Inferior parietal cortex (tissue), 1 donor: ENCODE data around the gene FBXO48.
"Not testable (repeated sequence)": the region's sequence is repeated elsewhere in the genome, so short reads cannot be mapped to it uniquely, and the experiment has no call there.

Source experiments
- DNase-seq: peaks from one replicate; pipeline ENCODE4 v3.0.0-alpha.2; 2016; ENCODE audit errors: extremely low spot score

The FBXO48 gene

DNA sequence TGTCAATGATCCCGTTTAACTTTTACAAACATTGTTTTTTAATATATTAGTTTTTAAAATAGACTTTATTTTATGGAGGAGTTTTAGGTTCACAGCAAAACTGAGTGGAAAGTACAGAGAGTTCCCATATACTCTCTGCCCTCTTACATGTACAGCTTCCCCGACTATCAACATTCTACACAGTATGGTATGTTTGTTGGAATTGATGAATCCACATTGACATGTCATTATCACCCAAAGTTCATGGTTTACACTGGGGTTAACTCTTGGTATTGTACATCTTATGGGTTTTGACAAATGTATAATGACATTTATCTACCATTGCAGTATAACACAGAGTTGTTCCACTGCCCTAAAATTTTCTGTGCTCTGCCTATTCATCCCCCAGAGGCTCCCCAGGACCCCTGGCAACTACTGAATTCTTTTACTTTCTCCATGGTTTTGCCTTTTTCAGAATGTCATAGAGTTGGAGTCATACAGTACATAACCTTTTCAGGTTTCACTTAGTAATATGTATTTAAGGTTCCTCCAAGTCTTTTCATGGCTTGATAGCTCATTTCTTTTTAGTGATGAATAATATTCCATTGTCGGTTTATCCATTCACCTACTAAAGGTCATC, 5.8 kb upstream of the FBXO48 start:
- no peak for DNase-seq

- DNase-seq = no peak
These were observed 4.3 kb upstream of the FBXO48 start for GRCh38 chr2:68471385-68471784.

GRCh38 chr2:68469935-68470334, 2.8 kb upstream of the FBXO48 start:
- no peak for DNase-seq

- no peak for DNase-seq
These were observed 1.7 kb upstream of the FBXO48 start for GRCh38 chr2:68468801-68469200.

DNA sequence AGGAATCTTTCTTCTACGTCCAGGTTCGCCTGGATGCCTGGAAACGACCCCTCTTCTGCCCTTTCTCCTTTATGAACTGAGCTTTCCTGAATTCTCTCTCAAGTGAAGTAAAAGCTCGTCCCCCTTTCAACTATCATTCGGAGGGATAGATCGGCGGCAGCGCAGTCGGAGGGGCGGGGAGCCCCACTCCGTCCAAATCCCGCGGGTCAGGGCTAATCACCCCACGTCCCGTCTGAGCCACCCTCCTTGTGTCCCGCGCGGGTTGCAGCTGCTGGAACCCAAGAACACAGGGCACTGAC, 367 bp downstream of the FBXO48 start:
- no peak for DNase-seq

- DNase-seq = peak; percentile 39
These were observed 725 bp downstream of the FBXO48 start for GRCh38 chr2:68466361-68466777.

DNA sequence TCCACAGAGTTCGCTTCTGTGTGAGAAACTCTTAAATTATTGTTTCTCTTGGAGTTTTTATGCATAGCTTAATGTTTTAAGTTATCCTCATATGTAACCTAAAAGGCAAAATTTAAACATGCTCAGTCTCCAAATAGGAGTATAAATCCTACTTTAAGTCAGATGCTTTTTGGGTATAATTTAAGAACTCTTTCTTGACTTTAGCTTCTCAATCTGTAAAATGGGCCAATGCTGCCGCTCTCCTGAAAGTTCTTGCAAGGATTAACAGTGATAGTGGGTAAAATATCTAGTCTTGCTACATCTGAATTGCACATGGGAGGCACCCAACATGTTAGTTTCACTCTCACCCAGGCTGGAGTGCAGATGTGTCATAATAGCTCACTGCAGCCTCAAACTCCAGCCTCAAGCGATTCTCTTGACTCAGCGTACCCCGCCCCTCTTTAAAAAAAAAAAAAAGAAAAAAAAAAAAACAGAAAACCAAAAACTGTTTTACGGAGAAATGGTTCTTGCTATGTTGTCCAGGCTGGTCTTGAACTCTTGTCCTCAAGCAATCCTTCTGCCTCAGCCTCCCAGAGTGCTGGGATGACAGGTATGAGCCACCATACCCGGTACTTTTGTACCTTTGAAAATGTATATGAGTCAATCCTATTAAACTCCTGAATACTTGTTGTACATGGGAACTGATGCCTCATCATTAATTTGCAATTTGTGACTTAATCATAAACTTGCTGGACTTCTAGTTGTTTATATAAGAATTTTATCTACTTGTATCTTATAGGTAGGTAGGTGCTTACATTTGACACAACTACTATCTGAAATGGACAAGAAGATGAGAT, 1.8 kb downstream of the FBXO48 start:
- no peak for DNase-seq

DNA sequence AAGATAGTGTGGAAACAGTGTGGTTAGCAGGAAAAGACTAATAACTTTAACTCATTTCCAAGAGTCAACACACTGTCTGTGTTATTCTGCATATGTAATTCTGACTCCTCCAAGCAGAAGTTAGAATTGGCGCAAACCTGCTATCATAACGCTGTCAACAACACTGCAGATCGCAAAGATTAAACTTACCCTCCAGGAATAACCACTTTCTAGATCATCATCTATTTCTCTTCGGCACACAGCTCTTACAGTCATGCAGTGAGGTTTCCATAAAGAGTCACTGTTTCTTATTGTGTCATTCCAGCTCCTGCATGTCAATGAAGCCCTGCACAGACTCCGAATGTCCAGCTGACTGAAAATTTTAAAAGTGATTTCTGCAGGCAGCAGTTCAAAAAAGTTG, 2.4 kb downstream of the FBXO48 start:
- no peak for DNase-seq

DNA sequence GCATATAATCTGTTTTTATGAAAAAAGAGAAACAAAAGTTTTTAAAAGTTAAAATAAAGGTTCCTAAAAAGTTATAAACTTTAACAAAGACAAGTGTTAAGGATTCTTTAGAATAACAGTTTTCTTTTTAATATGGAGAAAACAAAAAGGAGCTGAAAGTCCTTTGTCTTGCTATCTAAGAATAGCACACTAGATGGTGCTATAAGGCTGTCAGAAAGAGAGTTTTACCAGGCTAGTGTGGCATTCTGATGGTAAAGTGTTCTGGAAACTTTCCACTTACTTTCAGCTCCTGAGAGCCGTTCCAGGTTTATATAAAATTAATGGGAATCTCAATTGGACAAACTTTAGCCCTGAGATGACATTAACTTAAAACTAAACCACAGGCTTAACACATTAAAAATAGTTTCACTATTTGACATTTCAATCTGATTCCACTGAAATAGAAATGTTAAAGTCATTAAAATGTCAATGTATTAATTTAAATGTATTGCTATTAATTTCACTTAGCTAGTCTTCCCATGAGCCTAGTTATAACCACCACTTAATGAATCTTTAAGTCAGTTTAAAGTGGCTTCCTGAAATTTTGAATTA, 3.7 kb downstream of the FBXO48 start:
- DNase-seq = peak; percentile 84

GRCh38 chr2:68458981-68459380, 8.1 kb downstream of the FBXO48 start:
- DNase-seq = no peak

- no peak for DNase-seq
These were observed 10.9 kb downstream of the FBXO48 start for GRCh38 chr2:68456198-68456597.

- no peak for DNase-seq
These were observed 12.4 kb downstream of the FBXO48 start for GRCh38 chr2:68454719-68455118.

- no peak for DNase-seq
These were observed 13.2 kb downstream of the FBXO48 start for GRCh38 chr2:68453761-68454360.

DNA sequence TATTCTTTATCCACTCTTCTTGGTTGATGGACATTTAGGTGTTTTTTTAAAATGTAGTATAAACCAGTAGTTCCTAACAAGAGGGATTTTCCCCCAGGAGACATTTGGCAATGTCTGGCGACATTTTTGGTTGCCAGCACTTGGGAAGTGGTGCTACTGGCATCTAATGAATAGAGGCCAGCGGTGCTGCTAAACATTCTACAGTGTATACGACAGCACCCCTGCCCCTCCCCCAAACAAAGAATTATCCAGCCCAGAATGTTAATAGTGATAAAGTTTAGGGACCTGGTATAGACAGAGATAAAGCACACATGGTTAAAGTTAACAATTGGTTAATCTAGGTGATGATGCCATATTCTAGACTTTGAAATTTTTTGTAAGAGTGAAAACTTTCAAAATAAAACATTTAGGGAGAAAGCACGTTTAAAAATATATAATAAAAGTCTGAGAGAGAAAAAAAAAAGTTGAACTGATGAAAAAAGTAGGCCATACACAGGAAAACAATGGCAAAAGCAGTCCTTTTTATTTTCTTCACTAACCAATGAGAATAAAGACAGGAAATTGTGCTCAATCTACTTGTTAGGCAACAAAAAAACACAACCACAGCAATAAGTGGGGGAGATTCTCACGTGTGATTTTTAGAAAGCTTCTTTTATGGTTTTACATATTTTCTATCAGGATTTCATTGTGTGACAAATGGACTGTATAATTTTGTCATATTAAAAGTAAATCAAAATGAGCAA, 14.8 kb downstream of the FBXO48 start:
- DNase-seq = no peak

GRCh38 chr2:68448671-68449653, 18.1 kb downstream of the FBXO48 start:
- no peak for DNase-seq

- DNase-seq = no peak
These were observed 20.0 kb downstream of the FBXO48 start for GRCh38 chr2:68447118-68447517.

DNA sequence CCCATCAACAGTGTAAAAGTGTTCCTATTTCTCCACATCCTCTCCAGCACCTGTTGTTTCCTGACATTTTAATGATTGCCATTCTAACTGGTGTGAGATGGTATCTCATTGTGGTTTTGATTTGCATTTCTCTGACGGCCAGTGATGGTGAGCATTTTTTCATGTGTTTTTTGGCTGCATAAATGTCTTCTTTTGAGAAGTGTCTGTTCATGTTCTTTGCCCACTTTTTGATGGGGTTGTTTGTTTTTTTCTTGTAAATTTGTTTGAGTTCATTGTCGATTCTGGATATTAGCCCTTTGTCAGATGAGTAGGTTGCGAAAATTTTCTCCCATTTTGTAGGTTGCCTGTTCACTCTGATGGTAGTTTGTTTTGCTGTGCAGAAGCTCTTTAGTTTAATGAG, 20.7 kb downstream of the FBXO48 start:
- DNase-seq = not testable (repeated sequence)

DNA sequence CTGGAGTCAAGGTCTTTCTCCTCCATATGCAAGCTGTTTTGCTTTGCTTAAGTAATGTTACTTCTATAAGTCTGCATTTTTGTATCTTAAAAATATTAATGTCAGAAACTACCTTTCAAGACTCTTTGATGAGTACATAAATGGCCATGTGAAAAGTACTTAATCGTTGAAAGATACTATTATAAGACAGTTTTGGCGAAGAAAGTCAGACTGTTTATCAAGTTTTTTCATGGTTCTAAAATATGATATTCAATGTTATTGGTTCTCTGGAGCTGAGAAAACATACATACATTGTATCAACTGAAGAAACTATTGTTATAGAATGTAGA, 25.1 kb downstream of the FBXO48 start:
- no peak for DNase-seq

GRCh38 chr2:68441179-68441993, 25.7 kb downstream of the FBXO48 start:
- peak; percentile 97 for DNase-seq
